Measurements from ENCODE around the gene DNAJB2. TPM values are rescaled to one million over a fixed set of nuclear protein-coding genes. Genes with fewer than 3 reads are reported as not detected.

Gene DNAJB2
- polyA plus RNA-seq, 5 donors = 56.5 to 81.6 (median 74.9) TPM

Other genes starting within 250 kb of the DNAJB2 start
- 1 to 10 TPM in 4 of 5 donors, under 1 TPM in 1; 0.60 to 4.5 (median 3.1) TPM for gene CFAP65, start 237.8 kb upstream of the DNAJB2 start, polyA plus RNA-seq (ENCODE audit: insufficient read depth in 1 of 5, insufficient read length in 5 of 5, low replicate concordance in 1 of 5)
- gene IHH, start 218.4 kb upstream of the DNAJB2 start, polyA plus RNA-seq (ENCODE audit: insufficient read depth in 1 of 5, insufficient read length in 5 of 5, low replicate concordance in 1 of 5) = 1 to 10 TPM; 1.2 to 3.7 (median 2.1) TPM
- 10 to 100 TPM; 14.8 to 20.9 (median 17.5) TPM for gene NHEJ1, start 118.6 kb upstream of the DNAJB2 start, polyA plus RNA-seq (ENCODE audit: insufficient read depth in 1 of 5, insufficient read length in 5 of 5, low replicate concordance in 1 of 5)
- gene SLC23A3, start 109.3 kb upstream of the DNAJB2 start, polyA plus RNA-seq (ENCODE audit: insufficient read depth in 1 of 5, insufficient read length in 5 of 5, low replicate concordance in 1 of 5) = 1 to 10 TPM; 3.6 to 4.8 (median 3.9) TPM
- 10 to 100 TPM; 35.5 to 46.1 (median 38.5) TPM for gene CNPPD1, start 102.4 kb upstream of the DNAJB2 start, polyA plus RNA-seq (ENCODE audit: insufficient read depth in 1 of 5, insufficient read length in 5 of 5, low replicate concordance in 1 of 5)
- 10 to 100 TPM; 73.4 to 88.4 (median 80.1) TPM for gene RETREG2, start 101.1 kb upstream of the DNAJB2 start, polyA plus RNA-seq (ENCODE audit: insufficient read depth in 1 of 5, insufficient read length in 5 of 5, low replicate concordance in 1 of 5)
- 10 to 100 TPM; 31.5 to 45.9 (median 35.8) TPM for gene ZFAND2B, start 72.6 kb upstream of the DNAJB2 start, polyA plus RNA-seq (ENCODE audit: insufficient read depth in 1 of 5, insufficient read length in 5 of 5, low replicate concordance in 1 of 5)
- gene ABCB6, start 60.4 kb upstream of the DNAJB2 start, polyA plus RNA-seq (ENCODE audit: insufficient read depth in 1 of 5, insufficient read length in 5 of 5, low replicate concordance in 1 of 5) = 10 to 100 TPM; 25.4 to 41.5 (median 30.1) TPM
- gene ATG9A, start 49.7 kb upstream of the DNAJB2 start, polyA plus RNA-seq (ENCODE audit: insufficient read depth in 1 of 5, insufficient read length in 5 of 5, low replicate concordance in 1 of 5) = 10 to 100 TPM; 38.7 to 44.8 (median 40.3) TPM
- gene ANKZF1, start 49.6 kb upstream of the DNAJB2 start, polyA plus RNA-seq (ENCODE audit: insufficient read depth in 1 of 5, insufficient read length in 5 of 5, low replicate concordance in 1 of 5) = 10 to 100 TPM; 58.2 to 87.0 (median 64.9) TPM
- 10 to 100 TPM; 11.2 to 17.4 (median 15.2) TPM for gene GLB1L, start 33.9 kb upstream of the DNAJB2 start, polyA plus RNA-seq (ENCODE audit: insufficient read depth in 1 of 5, insufficient read length in 5 of 5, low replicate concordance in 1 of 5)
- gene STK16, start 33.9 kb upstream of the DNAJB2 start, polyA plus RNA-seq (ENCODE audit: insufficient read depth in 1 of 5, insufficient read length in 5 of 5, low replicate concordance in 1 of 5) = 10 to 100 TPM; 32.1 to 36.2 (median 35.2) TPM
- gene TUBA4B, start 26.1 kb upstream of the DNAJB2 start, polyA plus RNA-seq (ENCODE audit: insufficient read depth in 1 of 5, insufficient read length in 5 of 5, low replicate concordance in 1 of 5) = 1 to 10 TPM in 4 of 5 donors, under 1 TPM in 1; 0.34 to 5.7 (median 4.3) TPM
- 10 to 100 TPM; 24.7 to 51.2 (median 38.0) TPM for gene TUBA4A, start 25.4 kb upstream of the DNAJB2 start, polyA plus RNA-seq (ENCODE audit: insufficient read depth in 1 of 5, insufficient read length in 5 of 5, low replicate concordance in 1 of 5)
- 1 to 10 TPM in 2 of 5 donors, under 1 TPM in 3; 0.30 to 1.2 (median 0.69) TPM for gene PTPRN, start 30.0 kb downstream of the DNAJB2 start, polyA plus RNA-seq (ENCODE audit: insufficient read depth in 1 of 5, insufficient read length in 5 of 5, low replicate concordance in 1 of 5)
- gene RESP18, start 53.4 kb downstream of the DNAJB2 start, polyA plus RNA-seq (ENCODE audit: insufficient read depth in 1 of 5, insufficient read length in 5 of 5, low replicate concordance in 1 of 5) = not detected
- 10 to 100 TPM; 48.3 to 89.7 (median 71.3) TPM for gene DNPEP, start 108.5 kb downstream of the DNAJB2 start, polyA plus RNA-seq (ENCODE audit: insufficient read depth in 1 of 5, insufficient read length in 5 of 5, low replicate concordance in 1 of 5)
- gene DES, start 139.0 kb downstream of the DNAJB2 start, polyA plus RNA-seq (ENCODE audit: insufficient read depth in 1 of 5, insufficient read length in 5 of 5, low replicate concordance in 1 of 5) = 100 to 1,000 TPM in 1 of 5 donors, 10 to 100 TPM in 4; 10.2 to 190 (median 32.6) TPM
- gene SPEG, start 155.5 kb downstream of the DNAJB2 start, polyA plus RNA-seq (ENCODE audit: insufficient read depth in 1 of 5, insufficient read length in 5 of 5, low replicate concordance in 1 of 5) = 10 to 100 TPM; 18.1 to 35.5 (median 33.7) TPM
- 10 to 100 TPM; 20.3 to 28.8 (median 24.8) TPM for gene GMPPA, start 219.5 kb downstream of the DNAJB2 start, polyA plus RNA-seq (ENCODE audit: insufficient read depth in 1 of 5, insufficient read length in 5 of 5, low replicate concordance in 1 of 5)
- under 1 TPM; 0.06 to 0.42 (median 0.22) TPM for gene ASIC4, start 235.1 kb downstream of the DNAJB2 start, polyA plus RNA-seq (ENCODE audit: insufficient read depth in 1 of 5, insufficient read length in 5 of 5, low replicate concordance in 1 of 5)

Data from right lung (tissue), 5 donors.